K562 (cell line): Measurements from ENCODE around the gene WDR45. TPM values are rescaled to one million over a fixed set of nuclear protein-coding genes. Genes with fewer than 3 reads are reported as not detected.

Experiments
- ATAC-seq: fragments of 200-7000 bp; cut with Tn5 transposase; 3 replicates; pipeline ENCODE4 v1.9.1; 2020; ENCODE audit warnings: moderate library complexity
- BruUV-seq: library from RNA; stranded (reverse); fragments of 400-500 nt; replicated peaks from 2 replicates; lab custom pipeline; 2021; lab: Mats Ljungman, UMichigan
- CTCF ChIA-PET: fragments of 300-600 bp; formaldehyde crosslinking; extraction: SDS; loops from one replicate; lab custom pipeline; 2021; ENCODE audit warnings: low intra/inter-chr PET ratio; lab: Yijun Ruan, JAX
- POLR2A ChIA-PET: fragments of 300-600, 350-650 bp; sonication (Branson Sonifier 250); formaldehyde crosslinking; extraction: SDS; loops from one replicate; lab custom pipeline; 2021; ENCODE audit warnings: antibody characterized with exemption, inconsistent platforms; lab: Yijun Ruan, JAX
- DNase-seq, 4 experiments: peaks; one replicate each; pipeline versions ENCODE4 v3.0.0 to v3.0.0-alpha.2; 2011 to 2018; ENCODE audit warnings: low spot score in 3 of 4, mixed read lengths in 3 of 4; ENCODE audit errors: extremely low read depth in 1 of 4
- FAIRE-seq: peaks from 2 replicates; lab custom pipeline; 2011; peaks lifted over from hg19 to GRCh38; lab: Jason Lieb, UNC
- H2AFZ ChIP-seq: 2 replicates; pipeline ENCODE4 v1.6.0; 2011; ENCODE audit warnings: low read depth, low read length, control low read depth, inconsistent platforms
- H3K27ac ChIP-seq: fragments of 200-600 bp; 3 replicates; pipeline ENCODE4 v1.8.0; 2011; ENCODE audit warnings: low read depth, mild to moderate bottlenecking, control low read depth, inconsistent platforms, low read length, moderate library complexity, mixed read lengths; ENCODE audit errors: extremely low read depth
- H3K27me3 ChIP-seq, 2 experiments: fragments of 300-600 bp in 1 of 2; 2 replicates in 1 of 2; 3 replicates in 1 of 2; pipeline versions ENCODE4 v1.6.0 to v1.8.0; 2011; ENCODE audit warnings: inconsistent platforms in 2 of 2, low read length in 2 of 2, mild to moderate bottlenecking in 1 of 2, mixed read lengths in 1 of 2, moderate library complexity in 1 of 2; ENCODE audit not compliant: control insufficient read depth in 2 of 2, insufficient read depth in 2 of 2
- H3K36me3 ChIP-seq: fragments of 300-600 bp; 3 replicates; pipeline ENCODE4 v1.8.0; 2011; ENCODE audit warnings: mild to moderate bottlenecking, low read length, inconsistent platforms; ENCODE audit not compliant: control insufficient read depth, insufficient read depth
- H3K4me1 ChIP-seq, 2 experiments: fragments of 200-600 bp in 1 of 2; replicated peaks in 1 of 2; 2 replicates in 1 of 2; 3 replicates in 1 of 2; pipeline versions ENCODE4 v1.5.1 to v1.8.0; 2011; ENCODE audit warnings: inconsistent platforms in 2 of 2, low read length in 2 of 2, mild to moderate bottlenecking in 1 of 2, mixed read lengths in 1 of 2, moderate library complexity in 1 of 2; ENCODE audit not compliant: control insufficient read depth in 2 of 2, insufficient read depth in 2 of 2
- H3K4me2 ChIP-seq: 2 replicates; pipeline ENCODE4 v1.6.1; 2011; ENCODE audit warnings: low read length, control low read depth, inconsistent platforms, mixed read lengths; ENCODE audit not compliant: insufficient read depth
- H3K4me3 ChIP-seq: fragments of 200-600 bp; sonication (generic), shearing (Covaris generic); 2 replicates; pipeline ENCODE4 v1.5.1; 2016; ENCODE audit warnings: control low read depth, inconsistent platforms
- H3K79me2 ChIP-seq: fragments of 200-600 bp; 3 replicates; pipeline ENCODE4 v1.8.0; 2011; ENCODE audit warnings: low read length, inconsistent platforms; ENCODE audit not compliant: control insufficient read depth, insufficient read depth
- H3K9ac ChIP-seq, 2 experiments: 2 replicates each; pipeline versions ENCODE4 v1.6.0 to v1.6.1; 2011; ENCODE audit warnings: low read depth in 2 of 2, low read length in 2 of 2, control low read depth in 1 of 2, inconsistent platforms in 1 of 2, mild to moderate bottlenecking in 1 of 2, mixed read lengths in 1 of 2; ENCODE audit not compliant: insufficient read depth in 1 of 2
- H3K9me1 ChIP-seq: one replicate; pipeline ENCODE4 v1.6.0; 2011; ENCODE audit warnings: inconsistent platforms, mild to moderate bottlenecking, low read length, moderate library complexity; ENCODE audit not compliant: control insufficient read depth, insufficient read depth
- H3K9me3 ChIP-seq: replicated peaks from 2 replicates; pipeline ENCODE4 v1.5.1; 2011; ENCODE audit warnings: low read depth, low read length, inconsistent platforms; ENCODE audit not compliant: control insufficient read depth, insufficient read depth
- H4K20me1 ChIP-seq: replicated peaks from 2 replicates; pipeline ENCODE4 v1.6.1; 2011; ENCODE audit warnings: low read length, inconsistent platforms, mixed read lengths; ENCODE audit not compliant: control insufficient read depth, insufficient read depth
- CXXC5 ChIP-seq: fragments of 250-450 bp; sonication (Bioruptor Pico); IDR thresholded peaks from 2 replicates; pipeline ENCODE4 v1.8.0; 2022; ENCODE audit warnings: inconsistent platforms, mild to moderate bottlenecking, moderate library complexity
- HNRNPL ChIP-seq: fragments of 200-400 bp; formaldehyde crosslinking; IDR thresholded peaks from 2 replicates; pipeline ENCODE4 v1.6.1; 2017; ENCODE audit warnings: low read depth, mild to moderate bottlenecking, low read length
- MYC ChIP-seq, 2 experiments: fragments of 250-450 bp in 1 of 2; sonication (Bioruptor Pico) in 1 of 2; IDR thresholded peaks; 2 replicates each; pipeline versions ENCODE4 v1.5.1 to v1.6.1; 2012 to 2021; ENCODE audit warnings: low read depth in 2 of 2, borderline replicate concordance in 1 of 2, improper control_type of control experiment in 1 of 2, low read length in 1 of 2, mild to moderate bottlenecking in 1 of 2, moderate library complexity in 1 of 2
- PKNOX1 ChIP-seq: fragments of 450-650 bp; IDR thresholded peaks from 2 replicates; pipeline ENCODE4 v1.6.1; 2016
- POLR2A ChIP-seq: fragments of 450-650 bp; conservative IDR thresholded peaks from 2 replicates; pipeline ENCODE4 v1.6.1; 2016
- SREBF2 ChIP-seq: sonication (generic); formaldehyde crosslinking; IDR thresholded peaks from 2 replicates; pipeline ENCODE4 v1.4.0; 2020; ENCODE audit warnings: mild to moderate bottlenecking, missing genetic modification reagents
- TOE1 ChIP-seq, 2 experiments: fragments of 450-650 bp in 1 of 2; sonication (generic) in 1 of 2; formaldehyde crosslinking in 1 of 2; IDR thresholded peaks; 2 replicates each; pipeline versions ENCODE4 v1.7.1 to v1.8.0; 2016 to 2022; ENCODE audit warnings: borderline replicate concordance in 2 of 2, mild to moderate bottlenecking in 2 of 2, antibody characterized with exemption in 1 of 2, inconsistent platforms in 1 of 2, low read depth in 1 of 2, missing genetic modification reagents in 1 of 2, moderate library complexity in 1 of 2
- ZNF347 ChIP-seq: fragments of 450-650 bp; formaldehyde crosslinking; IDR thresholded peaks from 2 replicates; pipeline ENCODE4 v1.4.0; 2020; ENCODE audit warnings: low read depth, mild to moderate bottlenecking, moderate library complexity
- WGBS: fragments of 100-300 bp; shearing (Covaris generic); methylation state at CpG from one replicate; pipeline ENCODE4 v1.1.6; 2016; ENCODE audit warnings: low coverage, mixed read lengths; ENCODE audit not compliant: insufficient coverage; ENCODE audit errors: missing lambda C conversion rate; 5-methylcytosine and 5-hydroxymethylcytosine counted together
- in situ Hi-C: fragments of 300-500 bp; cut with MboI; formaldehyde crosslinking; loops from 4 replicates; pipeline ENCODE4 v1.15.0; 2018; ENCODE audit warnings: inconsistent platforms, mixed read lengths
- intact Hi-C: fragments of 100-400 bp; cut with micrococcal nuclease; formaldehyde crosslinking; loops from 2 replicates; pipeline ENCODE4 v1.14.2; 2022
- polyA plus RNA-seq, 8 experiments: library from polyadenylated mRNA; depleted of rRNA in 4 of 8; stranded (reverse) in 5 of 8; unstranded in 3 of 8; fragments of >200 nt; fragmentation: Nextera tagmentation in 2 of 8; fragmentation: Illumina TruSeq in 1 of 8; extraction: Ambion mirVana in 2 of 8; extraction: Trizol in 1 of 8; gene quantifications; 2 replicates each; pipeline versions ENCODE4 v1.2.1 to v1.2.3, GENCODE V29; 2011 to 2014; ENCODE audit warnings: inconsistent platforms in 1 of 8, missing spikeins in 1 of 8
- total RNA-seq, 7 experiments: library from RNA; depleted of rRNA in 6 of 7; stranded (reverse); fragments of >200 nt in 6 of 7; fragmentation: Illumina TruSeq in 2 of 7; extraction: Trizol in 2 of 7; gene quantifications; 2 replicates each; pipeline versions ENCODE4 v1.2.1 to v1.2.3, GENCODE V29; 2011 to 2021; ENCODE audit warnings: low replicate concordance in 1 of 7

Gene WDR45
- total and polyA plus RNA-seq, 9 of the 15 experiments (the other 6 are each of a cell fraction or from before 2014, with no cell fraction given), result 19.4 to 136 (median 59.7) TPM

- TF ChIP-seq TOE1 (IDR thresholded peaks at IDR 0.05; ENCODE audit: borderline replicate concordance) (0 out of 2 replicates have a peak, but pooled peaks have one; percentile 16), TOE1 (CRISPR knock-in tag; IDR thresholded peaks at IDR 0.05; ENCODE audit: borderline replicate concordance, low read depth) (no peak)
These were observed 21.9 kb upstream of the WDR45 start (continued) for GRCh38 chrX:49101629-49101984.

GRCh38 chrX:49100704-49101628 is 21.3 kb upstream of the WDR45 start:
- peak overlapping the region; percentile 97 to 98 for H3K9ac ChIP-seq
- H3K4me3 ChIP-seq, result peak overlapping the region; percentile 58
- in situ Hi-C loops, result loop anchor here (10.0 kb wide), 1 partner anchor 126 kb away; the partner anchor contains the start of gene KCND1
- FAIRE-seq (peak; percentile 96), ATAC-seq (peak; percentile 94), DNase-seq (peak; percentile 97 to 99 (median 98))
- intact Hi-C loops, result loop anchor here (2.0 to 5.0 kb wide), 3 partner anchors 59 to 204 kb away; partner anchors contain the start of genes OTUD5, PQBP1, TFE3 and TIMM17B
- H3K36me3 ChIP-seq, result peaks cover under 1% of the 10 kb centered on the region; the same call in 2 of the 3 replicates
- ChIA-PET CTCF (no interaction called here), POLR2A (interaction anchor here (0.6 to 1.0 kb wide), 3 partner anchors 12 to 72 kb away, joined by 3 read pairs; no protein-coding TSS in a partner anchor)
- 0% methylated on average over 41 of the region's 74 CpGs for WGBS
- no peaks in the 10 kb centered on the region for H3K9me1 ChIP-seq
- peak overlapping the region; percentile 99 for H3K4me2 ChIP-seq
- no peaks in the 10 kb centered on the region for H3K27me3 ChIP-seq
- TSS peak; percentile 91 for BruUV-seq
- H3K79me2 ChIP-seq, result peaks cover 27% of the 10 kb centered on the region
- H3K4me1 ChIP-seq, result peaks cover 6 to 14% of the 10 kb centered on the region in 2 experiments; a peak in 4 of 5 replicates
- no peaks in the 10 kb centered on the region for H3K9me3 ChIP-seq
- no peaks in the 10 kb centered on the region for H4K20me1 ChIP-seq
- H2AFZ ChIP-seq, result peak overlapping the region; percentile 76
- H3K27ac ChIP-seq, result peak overlapping the region; percentile 97
- TF ChIP-seq POLR2A (peak; percentile 89), SREBF2 (CRISPR knock-in tag) (0 out of 2 replicates have a peak, but pooled peaks have one; percentile 15), HNRNPL (peak; percentile 96), MYC (IDR thresholded peaks at IDR 0.05; ENCODE audit: low read depth, low read length) (peak; percentile 59; the same call in 1 of the 2 replicates), MYC (CRISPR knock-in tag; IDR thresholded peaks at IDR 0.05; ENCODE audit: borderline replicate concordance, low read depth) (peak; percentile 78; the same call in 1 of the 2 replicates), PKNOX1 (peak; percentile 98), ZNF347 (CRISPR knock-in tag) (no peak), CXXC5 (peak; percentile 29; the same call in 1 of the 2 replicates)
